PC-3 (cell line): ENCODE results near the gene DEFB125. TPM values are rescaled to one million over a fixed set of nuclear protein-coding genes. Genes with fewer than 3 reads are reported as not detected.

Source experiments
- ATAC-seq: fragments of 200-7000 bp; cut with Tn5 transposase; 2 replicates; pipeline ENCODE4 v1.9.1; 2020; ENCODE audit warnings: mild to moderate bottlenecking, moderate library complexity
- BruUV-seq: library from RNA; stranded (reverse); fragments of 400-500 nt; replicated peaks from 2 replicates; lab custom pipeline; 2021; lab: Mats Ljungman, UMichigan
- CTCF ChIA-PET: fragments of 300-600 bp; sonication (Branson Sonifier 250); formaldehyde crosslinking; loops from one replicate; lab custom pipeline; 2022; ENCODE audit warnings: antibody characterized with exemption; lab: Charles Lee
- POLR2A ChIA-PET: fragments of 300-600 bp; sonication (Branson Sonifier 250); formaldehyde crosslinking; loops from one replicate; lab custom pipeline; 2022; ENCODE audit warnings: antibody characterized with exemption; ENCODE audit not compliant: unreplicated experiment; lab: Charles Lee
- DNase-seq: peaks from one replicate; pipeline ENCODE4 v3.0.0-alpha.2; 2015
- H2AFZ ChIP-seq: fragments of 300-600 bp; sonication (generic); 2 replicates; pipeline ENCODE4 v1.6.0; 2016; ENCODE audit warnings: antibody characterized with exemption, low read length
- H3F3A ChIP-seq: fragments of 300-600 bp; sonication (generic); one replicate; pipeline ENCODE4 v1.6.0; 2017; ENCODE audit warnings: antibody characterized with exemption, low read length, control low read depth, mild to moderate bottlenecking; ENCODE audit not compliant: unreplicated experiment
- H3K27ac ChIP-seq: fragments of 300-600 bp; sonication (generic); 2 replicates; pipeline ENCODE4 v1.5.1; 2016; ENCODE audit warnings: mild to moderate bottlenecking, low read length
- H3K27me3 ChIP-seq: fragments of 300-600 bp; sonication (generic); 2 replicates; pipeline ENCODE4 v1.6.1; 2016; ENCODE audit warnings: low read length, mixed read lengths
- H3K36me3 ChIP-seq: fragments of 300-600 bp; sonication (generic); 2 replicates; pipeline ENCODE4 v1.6.1; 2016; ENCODE audit warnings: low read depth, mixed run types, low read length, mixed read lengths
- H3K4me1 ChIP-seq: fragments of 300-600 bp; sonication (generic); 2 replicates; pipeline ENCODE4 v1.5.1; 2016; ENCODE audit warnings: low read length; ENCODE audit not compliant: insufficient read depth
- H3K4me2 ChIP-seq: fragments of 300-600 bp; sonication (generic); 2 replicates; pipeline ENCODE4 v1.6.0; 2016; ENCODE audit warnings: low read length
- H3K4me3 ChIP-seq: fragments of 300-600 bp; sonication (generic); 2 replicates; pipeline ENCODE4 v1.5.1; 2016; ENCODE audit warnings: mild to moderate bottlenecking, low read length, mixed read lengths
- H3K79me2 ChIP-seq: fragments of 300-600 bp; sonication (generic); 2 replicates; pipeline ENCODE4 v1.6.1; 2017; ENCODE audit warnings: low read length, mixed read lengths
- H3K9ac ChIP-seq: fragments of 300-600 bp; sonication (generic); 2 replicates; pipeline ENCODE4 v1.6.0; 2016; ENCODE audit warnings: mild to moderate bottlenecking, low read length
- H3K9me2 ChIP-seq: fragments of 300-600 bp; sonication (generic); replicated peaks from 2 replicates; pipeline ENCODE4 v1.6.1; 2016; ENCODE audit warnings: mixed run types, low read length, mixed read lengths
- H3K9me3 ChIP-seq: fragments of 300-600 bp; sonication (generic); 2 replicates; pipeline ENCODE4 v1.6.1; 2016; ENCODE audit warnings: low read length, mixed read lengths
- H4K20me1 ChIP-seq: fragments of 300-600 bp; sonication (generic); 2 replicates; pipeline ENCODE4 v1.6.1; 2016; ENCODE audit warnings: low read length, mixed read lengths
- EZH2 ChIP-seq: fragments of 300-600 bp; sonication (generic); IDR thresholded peaks from one replicate; pipeline ENCODE4 v1.6.1; 2017; ENCODE audit warnings: antibody characterized with exemption, mild to moderate bottlenecking, low read length; ENCODE audit not compliant: unreplicated experiment
- EZH2phosphoT487 ChIP-seq: fragments of 300-600 bp; sonication (generic); IDR thresholded peaks from 2 replicates; pipeline ENCODE4 v1.6.1; 2018; ENCODE audit warnings: mild to moderate bottlenecking, antibody characterized with exemption, low read length, borderline replicate concordance
- intact Hi-C: fragments of 100-400 bp; cut with micrococcal nuclease; formaldehyde crosslinking; loops from 2 replicates; pipeline ENCODE4 v1.9.0; 2023
- total RNA-seq: library from RNA; depleted of rRNA; stranded (reverse); fragments of >200 nt; gene quantifications from 2 replicates; pipeline ENCODE4 v1.2.3, GENCODE V29; 2014
- TF ChIP-seq, protein P1 (sequence below): fragments of 300-600 bp; sonication (generic); conservative IDR thresholded peaks from 2 replicates; pipeline ENCODE4 v1.5.1; 2017; ENCODE audit warnings: antibody characterized with exemption, low read depth, mild to moderate bottlenecking, low read length

The DEFB125 gene
- total RNA-seq, 1 experiment from 2014 or later = not detected

GRCh38 chr20:78338-78737 is 9.1 kb upstream of the DEFB125 start:
- POLR2A ChIA-PET = no interaction called here
- Histone ChIP-seq H3K27ac (no peak overlapping the region), H3K27me3 (peaks cover 38% of the 10 kb centered on the region), H3K9ac (no peak overlapping the region), H3K4me2 (no peak overlapping the region), H2AFZ (no peak overlapping the region), H3K4me1 (no peaks in the 10 kb centered on the region), H4K20me1 (no peaks in the 10 kb centered on the region), H3K36me3 (no peaks in the 10 kb centered on the region), H3K9me3 (no peaks in the 10 kb centered on the region), H3K4me3 (no peak overlapping the region), H3F3A (no peaks in the 10 kb centered on the region), H3K9me2 (no peaks in the 10 kb centered on the region), H3K79me2 (no peaks in the 10 kb centered on the region)
- DNase-seq = no peak
- no TSS peak for BruUV-seq
- CTCF ChIA-PET = no interaction called here
- TF ChIP-seq EZH2 = no peak
- no peak for TF ChIP-seq EZH2phosphoT487
- TF ChIP-seq, protein P1, sequence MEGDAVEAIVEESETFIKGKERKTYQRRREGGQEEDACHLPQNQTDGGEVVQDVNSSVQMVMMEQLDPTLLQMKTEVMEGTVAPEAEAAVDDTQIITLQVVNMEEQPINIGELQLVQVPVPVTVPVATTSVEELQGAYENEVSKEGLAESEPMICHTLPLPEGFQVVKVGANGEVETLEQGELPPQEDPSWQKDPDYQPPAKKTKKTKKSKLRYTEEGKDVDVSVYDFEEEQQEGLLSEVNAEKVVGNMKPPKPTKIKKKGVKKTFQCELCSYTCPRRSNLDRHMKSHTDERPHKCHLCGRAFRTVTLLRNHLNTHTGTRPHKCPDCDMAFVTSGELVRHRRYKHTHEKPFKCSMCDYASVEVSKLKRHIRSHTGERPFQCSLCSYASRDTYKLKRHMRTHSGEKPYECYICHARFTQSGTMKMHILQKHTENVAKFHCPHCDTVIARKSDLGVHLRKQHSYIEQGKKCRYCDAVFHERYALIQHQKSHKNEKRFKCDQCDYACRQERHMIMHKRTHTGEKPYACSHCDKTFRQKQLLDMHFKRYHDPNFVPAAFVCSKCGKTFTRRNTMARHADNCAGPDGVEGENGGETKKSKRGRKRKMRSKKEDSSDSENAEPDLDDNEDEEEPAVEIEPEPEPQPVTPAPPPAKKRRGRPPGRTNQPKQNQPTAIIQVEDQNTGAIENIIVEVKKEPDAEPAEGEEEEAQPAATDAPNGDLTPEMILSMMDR = no peak
- ATAC-seq = no peak
- intact Hi-C loops = no loop called here

GRCh38 chr20:79565-79964 is 7.9 kb upstream of the DEFB125 start:
- intact Hi-C loops = no loop called here
- H3K9ac ChIP-seq = no peak overlapping the region
- CTCF ChIA-PET = no interaction called here
- H3K79me2 ChIP-seq = no peaks in the 10 kb centered on the region
- H3K27ac ChIP-seq = no peak overlapping the region
- no peak overlapping the region for H2AFZ ChIP-seq
- H3K27me3 ChIP-seq = peaks cover 32% of the 10 kb centered on the region
- H3K36me3 ChIP-seq = no peaks in the 10 kb centered on the region
- H3K4me2 ChIP-seq = no peak overlapping the region
- DNase-seq (no peak), ATAC-seq (no peak)
- H3K4me1 ChIP-seq = no peaks in the 10 kb centered on the region
- no peaks in the 10 kb centered on the region for H4K20me1 ChIP-seq
- TF ChIP-seq EZH2phosphoT487 (no peak), EZH2 (no peak)
- TF ChIP-seq, protein P1 = no peak
- no peaks in the 10 kb centered on the region for H3F3A ChIP-seq
- H3K4me3 ChIP-seq = no peak overlapping the region
- H3K9me3 ChIP-seq = no peaks in the 10 kb centered on the region
- POLR2A ChIA-PET = no interaction called here
- no peaks in the 10 kb centered on the region for H3K9me2 ChIP-seq
- BruUV-seq = no TSS peak

GRCh38 chr20:90651-91050 is 3.2 kb downstream of the DEFB125 start:
- no peaks in the 10 kb centered on the region for H3K79me2 ChIP-seq
- peak; percentile 27 for DNase-seq
- POLR2A ChIA-PET = no interaction called here
- no peak for ATAC-seq
- CTCF ChIA-PET = no interaction called here
- no peak overlapping the region for H3K9ac ChIP-seq
- intact Hi-C loops = no loop called here
- TF ChIP-seq, protein P1 = no peak
- no peak for TF ChIP-seq EZH2
- TF ChIP-seq EZH2phosphoT487 = no peak
- H3K4me2 ChIP-seq = no peak overlapping the region
- no peak overlapping the region for H3K27ac ChIP-seq
- H3K4me1 ChIP-seq = no peaks in the 10 kb centered on the region
- H3K27me3 ChIP-seq = peaks cover 50% of the 10 kb centered on the region; the same call in 1 of the 2 replicates
- peaks cover 11% of the 10 kb centered on the region for H3K9me3 ChIP-seq
- no peaks in the 10 kb centered on the region for H4K20me1 ChIP-seq
- BruUV-seq = no TSS peak
- H2AFZ ChIP-seq = no peak overlapping the region
- H3K9me2 ChIP-seq = no peaks in the 10 kb centered on the region
- H3K4me3 ChIP-seq = no peak overlapping the region
- no peaks in the 10 kb centered on the region for H3K36me3 ChIP-seq
- no peaks in the 10 kb centered on the region for H3F3A ChIP-seq
